IMR-90 (cell line): ENCODE results near the gene ULK1.

Experiments used
- CEBPB ChIP-seq: IDR thresholded peaks from 2 replicates; pipeline ENCODE4 v1.6.1; 2012; ENCODE audit warnings: low read depth, low read length, improper control_type of control experiment
- CTCF ChIP-seq: conservative IDR thresholded peaks from 2 replicates; pipeline ENCODE4 v1.5.1; 2012; ENCODE audit warnings: mild to moderate bottlenecking, low read depth, low read length, improper control_type of control experiment
- FOS ChIP-seq: fragments of 150-350 bp; IDR thresholded peaks from 2 replicates; pipeline ENCODE4 v1.6.1; 2016; ENCODE audit warnings: low read depth, low read length
- MAFK ChIP-seq: IDR thresholded peaks from 2 replicates; pipeline ENCODE4 v1.6.1; 2012; ENCODE audit warnings: low read depth, low read length, improper control_type of control experiment
- MAZ ChIP-seq: IDR thresholded peaks from 2 replicates; pipeline ENCODE4 v1.6.1; 2012; ENCODE audit warnings: low read depth, mild to moderate bottlenecking, low read length, improper control_type of control experiment, moderate library complexity, borderline replicate concordance
- MXI1 ChIP-seq: IDR thresholded peaks from 2 replicates; pipeline ENCODE4 v1.6.1; 2012; ENCODE audit warnings: low read depth, mild to moderate bottlenecking, low read length, moderate library complexity, borderline replicate concordance
- NFE2L2 ChIP-seq: fragments of 150-350 bp; IDR thresholded peaks from 2 replicates; pipeline ENCODE4 v1.6.1; 2016; ENCODE audit warnings: low read depth, mild to moderate bottlenecking, low read length
- POLR2A ChIP-seq: IDR thresholded peaks from 2 replicates; pipeline ENCODE4 v1.6.1; 2012; ENCODE audit warnings: mild to moderate bottlenecking, low read depth, low read length
- RAD21 ChIP-seq: IDR thresholded peaks from 2 replicates; pipeline ENCODE4 v1.6.1; 2012; ENCODE audit warnings: low read length, improper control_type of control experiment
- RCOR1 ChIP-seq: IDR thresholded peaks from 2 replicates; pipeline ENCODE4 v1.6.1; 2012; ENCODE audit warnings: mild to moderate bottlenecking, low read length, improper control_type of control experiment; ENCODE audit not compliant: insufficient replicate concordance
- RFX5 ChIP-seq: IDR thresholded peaks from 2 replicates; pipeline ENCODE4 v1.8.0; 2012; ENCODE audit warnings: low read depth, mild to moderate bottlenecking, low read length, moderate library complexity
- SMC3 ChIP-seq: fragments of 150-350 bp; IDR thresholded peaks from 2 replicates; pipeline ENCODE4 v1.6.1; 2016; ENCODE audit warnings: low read depth, mild to moderate bottlenecking, antibody characterized with exemption, low read length, moderate library complexity
- TF ChIP-seq, protein P1 (sequence below): fragments of 150-350 bp; IDR thresholded peaks from 2 replicates; pipeline ENCODE4 v1.6.1; 2017; ENCODE audit warnings: mild to moderate bottlenecking, antibody characterized with exemption, low read length, low read depth
- TF ChIP-seq, protein P2 (sequence below): fragments of 150-350 bp; IDR thresholded peaks from 2 replicates; pipeline ENCODE4 v1.6.1; 2016; ENCODE audit warnings: low read depth, mild to moderate bottlenecking, low read length, moderate library complexity, borderline replicate concordance

DNA sequence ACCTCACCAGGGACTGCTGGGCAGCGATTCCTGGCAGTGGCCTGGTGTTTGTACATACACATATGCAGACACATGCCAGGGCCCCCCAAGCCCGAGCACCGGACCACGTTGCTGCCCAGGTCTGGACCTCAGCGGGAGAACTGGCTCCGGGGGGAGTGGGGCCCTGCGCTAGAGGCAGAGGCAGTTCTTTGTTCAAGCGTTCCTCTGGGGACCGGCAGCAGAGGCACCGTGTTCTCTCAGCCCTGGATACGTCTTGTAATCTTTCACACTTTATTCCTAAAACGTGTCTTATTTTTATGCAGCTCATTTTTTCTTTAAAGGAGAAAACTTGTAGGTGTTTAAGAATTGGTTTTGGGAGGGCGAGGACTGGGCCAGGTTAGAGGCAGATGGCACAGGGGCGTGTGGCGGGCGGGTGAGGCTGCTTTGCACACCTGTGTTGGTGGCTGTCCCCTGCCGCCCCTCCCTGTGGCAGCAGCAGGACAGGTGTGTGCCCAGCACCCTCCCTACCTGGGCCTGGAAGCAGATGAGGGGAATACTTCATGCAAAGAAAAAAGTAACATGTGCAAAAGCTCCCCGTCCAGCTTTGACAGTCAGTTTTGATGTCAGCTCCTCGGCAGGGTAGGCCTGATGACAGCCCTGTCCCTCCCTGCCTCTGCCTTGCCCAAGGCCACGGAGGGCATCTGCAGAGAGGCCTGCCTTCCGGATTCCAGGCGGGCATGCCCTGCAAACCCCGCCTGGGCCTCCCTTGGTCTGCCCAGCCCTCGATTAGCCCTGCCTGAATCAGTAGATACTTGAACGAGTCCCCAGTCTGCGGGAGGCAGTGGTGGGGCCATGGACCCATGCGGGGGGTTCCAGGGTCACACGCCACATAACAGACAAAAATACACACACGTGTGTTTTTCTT, 27.7 kb downstream of the ULK1 start:
- TF ChIP-seq, protein P1, sequence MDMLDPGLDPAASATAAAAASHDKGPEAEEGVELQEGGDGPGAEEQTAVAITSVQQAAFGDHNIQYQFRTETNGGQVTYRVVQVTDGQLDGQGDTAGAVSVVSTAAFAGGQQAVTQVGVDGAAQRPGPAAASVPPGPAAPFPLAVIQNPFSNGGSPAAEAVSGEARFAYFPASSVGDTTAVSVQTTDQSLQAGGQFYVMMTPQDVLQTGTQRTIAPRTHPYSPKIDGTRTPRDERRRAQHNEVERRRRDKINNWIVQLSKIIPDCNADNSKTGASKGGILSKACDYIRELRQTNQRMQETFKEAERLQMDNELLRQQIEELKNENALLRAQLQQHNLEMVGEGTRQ, result no peak
- no peak for TF ChIP-seq CTCF
- no peak for TF ChIP-seq POLR2A
- TF ChIP-seq MAZ, result no peak
- no peak for TF ChIP-seq FOS
- TF ChIP-seq RAD21, result no peak
- TF ChIP-seq CEBPB, result no peak
- TF ChIP-seq RFX5, result no peak
- TF ChIP-seq SMC3, result no peak
- TF ChIP-seq RCOR1, result no peak
- TF ChIP-seq, protein P2, sequence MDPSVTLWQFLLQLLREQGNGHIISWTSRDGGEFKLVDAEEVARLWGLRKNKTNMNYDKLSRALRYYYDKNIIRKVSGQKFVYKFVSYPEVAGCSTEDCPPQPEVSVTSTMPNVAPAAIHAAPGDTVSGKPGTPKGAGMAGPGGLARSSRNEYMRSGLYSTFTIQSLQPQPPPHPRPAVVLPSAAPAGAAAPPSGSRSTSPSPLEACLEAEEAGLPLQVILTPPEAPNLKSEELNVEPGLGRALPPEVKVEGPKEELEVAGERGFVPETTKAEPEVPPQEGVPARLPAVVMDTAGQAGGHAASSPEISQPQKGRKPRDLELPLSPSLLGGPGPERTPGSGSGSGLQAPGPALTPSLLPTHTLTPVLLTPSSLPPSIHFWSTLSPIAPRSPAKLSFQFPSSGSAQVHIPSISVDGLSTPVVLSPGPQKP, result no peak
- TF ChIP-seq MXI1, result no peak
- no peak for TF ChIP-seq NFE2L2
- no peak for TF ChIP-seq MAFK
